Measurements from ENCODE around the gene PRKCH.
"Not testable (repeated sequence)": the region's sequence is repeated elsewhere in the genome, so short reads cannot be mapped to it uniquely, and the experiment has no call there.

The PRKCH gene

GRCh38 chr14:61296719-61297502 is 24.5 kb upstream of the PRKCH start:
- DNase-seq (ENCODE audit: low read depth, low spot score) = peak; percentile 24
- Histone ChIP-seq H3K27ac (no peak overlapping the region), H3K9ac (ENCODE audit: insufficient read length) (no peak overlapping the region), H3K36me3 (ENCODE audit: insufficient read depth, low read length) (no peaks in the 10 kb centered on the region), H3K9me3 (ENCODE audit: low read depth, low read length) (no peaks in the 10 kb centered on the region), H3K4me3 (no peak overlapping the region)
- no peak for TF ChIP-seq POLR2AphosphoS5 (IDR thresholded peaks at IDR 0.05; ENCODE audit: borderline replicate concordance, low read depth, low read length)
- TF ChIP-seq EZH2 (IDR thresholded peaks at IDR 0.05) = no peak
- no peak for TF ChIP-seq FOXP2 (optimal IDR thresholded peaks at IDR 0.05; ENCODE audit: control extremely low read depth, extremely low read length, insufficient read depth)

- H3K36me3 ChIP-seq (ENCODE audit: insufficient read depth, low read length) = no peaks in the 10 kb centered on the region
- H3K9me3 ChIP-seq (ENCODE audit: low read depth, low read length) = no peaks in the 10 kb centered on the region
- TF ChIP-seq EZH2 (IDR thresholded peaks at IDR 0.05) (no peak), FOXP2 (optimal IDR thresholded peaks at IDR 0.05; ENCODE audit: control extremely low read depth, extremely low read length, insufficient read depth) (no peak), POLR2AphosphoS5 (IDR thresholded peaks at IDR 0.05; ENCODE audit: borderline replicate concordance, low read depth, low read length) (no peak)
- H3K9ac ChIP-seq (ENCODE audit: insufficient read length) = no peak overlapping the region
- DNase-seq (ENCODE audit: low read depth, low spot score) = no peak
- H3K27ac ChIP-seq = no peak overlapping the region
- H3K4me3 ChIP-seq = no peak overlapping the region
Observed at GRCh38 chr14:61297581-61297980, 23.8 kb upstream of the PRKCH start.

- Histone ChIP-seq H3K4me3 (no peak overlapping the region), H3K36me3 (ENCODE audit: insufficient read depth, low read length) (no peaks in the 10 kb centered on the region), H3K9me3 (ENCODE audit: low read depth, low read length) (no peaks in the 10 kb centered on the region), H3K9ac (ENCODE audit: insufficient read length) (no peak overlapping the region), H3K27ac (no peak overlapping the region)
- DNase-seq (ENCODE audit: low read depth, low spot score) = no peak
- TF ChIP-seq EZH2 (IDR thresholded peaks at IDR 0.05) (no peak), FOXP2 (optimal IDR thresholded peaks at IDR 0.05; ENCODE audit: control extremely low read depth, extremely low read length, insufficient read depth) (no peak), POLR2AphosphoS5 (IDR thresholded peaks at IDR 0.05; ENCODE audit: borderline replicate concordance, low read depth, low read length) (no peak)
Observed at GRCh38 chr14:61298824-61299223, 22.6 kb upstream of the PRKCH start.

- TF ChIP-seq FOXP2 (optimal IDR thresholded peaks at IDR 0.05; ENCODE audit: control extremely low read depth, extremely low read length, insufficient read depth) (no peak), POLR2AphosphoS5 (IDR thresholded peaks at IDR 0.05; ENCODE audit: borderline replicate concordance, low read depth, low read length) (no peak), EZH2 (IDR thresholded peaks at IDR 0.05) (no peak)
- no peak for DNase-seq (ENCODE audit: low read depth, low spot score)
Observed at GRCh38 chr14:61300209-61300608, 21.2 kb upstream of the PRKCH start.

GRCh38 chr14:61300754-61301153 is 20.6 kb upstream of the PRKCH start:
- TF ChIP-seq EZH2 (IDR thresholded peaks at IDR 0.05) (no peak), FOXP2 (optimal IDR thresholded peaks at IDR 0.05; ENCODE audit: control extremely low read depth, extremely low read length, insufficient read depth) (no peak), POLR2AphosphoS5 (IDR thresholded peaks at IDR 0.05; ENCODE audit: borderline replicate concordance, low read depth, low read length) (no peak)
- Histone ChIP-seq H3K36me3 (ENCODE audit: insufficient read depth, low read length) (no peaks in the 10 kb centered on the region), H3K27ac (no peak overlapping the region), H3K9me3 (ENCODE audit: low read depth, low read length) (no peaks in the 10 kb centered on the region), H3K9ac (ENCODE audit: insufficient read length) (no peak overlapping the region), H3K4me3 (no peak overlapping the region)
- DNase-seq (ENCODE audit: low read depth, low spot score) = no peak

More at GRCh38 chr14:61300209-61300608, 21.2 kb upstream of the PRKCH start:
- H3K36me3 ChIP-seq (ENCODE audit: insufficient read depth, low read length) = no peaks in the 10 kb centered on the region
- H3K9me3 ChIP-seq (ENCODE audit: low read depth, low read length) = no peaks in the 10 kb centered on the region
- no peak overlapping the region for H3K4me3 ChIP-seq
- H3K27ac ChIP-seq = no peak overlapping the region
- H3K9ac ChIP-seq (ENCODE audit: insufficient read length) = no peak overlapping the region

- TF ChIP-seq POLR2AphosphoS5 (IDR thresholded peaks at IDR 0.05; ENCODE audit: borderline replicate concordance, low read depth, low read length) (no peak), FOXP2 (optimal IDR thresholded peaks at IDR 0.05; ENCODE audit: control extremely low read depth, extremely low read length, insufficient read depth) (no peak), EZH2 (IDR thresholded peaks at IDR 0.05) (no peak)
- Histone ChIP-seq H3K27ac (no peak overlapping the region), H3K4me3 (no peak overlapping the region), H3K36me3 (ENCODE audit: insufficient read depth, low read length) (no peaks in the 10 kb centered on the region), H3K9me3 (ENCODE audit: low read depth, low read length) (no peaks in the 10 kb centered on the region), H3K9ac (ENCODE audit: insufficient read length) (no peak overlapping the region)
- DNase-seq (ENCODE audit: low read depth, low spot score) = no peak
Observed at GRCh38 chr14:61304688-61305087, 16.7 kb upstream of the PRKCH start.

GRCh38 chr14:61308198-61308597 is 13.2 kb upstream of the PRKCH start:
- DNase-seq (ENCODE audit: low read depth, low spot score) = no peak
- no peak overlapping the region for H3K4me3 ChIP-seq
- no peak for TF ChIP-seq EZH2 (IDR thresholded peaks at IDR 0.05)
- no peak for TF ChIP-seq FOXP2 (optimal IDR thresholded peaks at IDR 0.05; ENCODE audit: control extremely low read depth, extremely low read length, insufficient read depth)
- TF ChIP-seq POLR2AphosphoS5 (IDR thresholded peaks at IDR 0.05; ENCODE audit: borderline replicate concordance, low read depth, low read length) = no peak
- H3K27ac ChIP-seq = no peak overlapping the region
- H3K9ac ChIP-seq (ENCODE audit: insufficient read length) = no peak overlapping the region
- no peaks in the 10 kb centered on the region for H3K36me3 ChIP-seq (ENCODE audit: insufficient read depth, low read length)
- H3K9me3 ChIP-seq (ENCODE audit: low read depth, low read length) = no peaks in the 10 kb centered on the region

- not testable (repeated sequence) for H3K9ac ChIP-seq (ENCODE audit: insufficient read length); H3K27ac ChIP-seq; H3K4me3 ChIP-seq; H3K9me3 ChIP-seq (ENCODE audit: low read depth, low read length); H3K36me3 ChIP-seq (ENCODE audit: insufficient read depth, low read length); DNase-seq (ENCODE audit: low read depth, low spot score)
Observed at GRCh38 chr14:61308701-61309100, 12.7 kb upstream of the PRKCH start.

- no peaks in the 10 kb centered on the region for H3K9me3 ChIP-seq (ENCODE audit: low read depth, low read length)
- DNase-seq (ENCODE audit: low read depth, low spot score) = no peak
- TF ChIP-seq POLR2AphosphoS5 (IDR thresholded peaks at IDR 0.05; ENCODE audit: borderline replicate concordance, low read depth, low read length) (no peak), FOXP2 (optimal IDR thresholded peaks at IDR 0.05; ENCODE audit: control extremely low read depth, extremely low read length, insufficient read depth) (no peak), EZH2 (IDR thresholded peaks at IDR 0.05) (no peak)
Observed at GRCh38 chr14:61315313-61315712, 6.1 kb upstream of the PRKCH start.

More at GRCh38 chr14:61315313-61315712, 6.1 kb upstream of the PRKCH start:
- H3K9ac ChIP-seq (ENCODE audit: insufficient read length) = no peak overlapping the region
- no peaks in the 10 kb centered on the region for H3K36me3 ChIP-seq (ENCODE audit: insufficient read depth, low read length)
- H3K27ac ChIP-seq = no peak overlapping the region
- H3K4me3 ChIP-seq = no peak overlapping the region

Data from SK-N-MC (cell line).